HFF-Myc (cell line): ENCODE data around the gene LEF1.
"Not testable (repeated sequence)": the region's sequence is repeated elsewhere in the genome, so short reads cannot be mapped to it uniquely, and the experiment has no call there.

Source experiments
- DNase-seq: peaks from one replicate; pipeline ENCODE4 v3.0.0-alpha.2; 2011; ENCODE audit warnings: low read depth; ENCODE audit errors: extremely low read depth
- H3K4me3 ChIP-seq: replicated peaks from 2 replicates; pipeline ENCODE4 v1.5.1; 2011; ENCODE audit warnings: low read depth, mild to moderate bottlenecking, control low read depth, low read length
- CTCF ChIP-seq: IDR thresholded peaks from 2 replicates; pipeline ENCODE4 v1.5.1; 2012; ENCODE audit warnings: mild to moderate bottlenecking, low read depth, low read length, control low read depth; ENCODE audit errors: missing control alignments

Gene LEF1

GRCh38 chr4:108024085-108024877 is 144.5 kb downstream of the LEF1 start:
- TF ChIP-seq CTCF = no peak
- no peak for DNase-seq

DNA sequence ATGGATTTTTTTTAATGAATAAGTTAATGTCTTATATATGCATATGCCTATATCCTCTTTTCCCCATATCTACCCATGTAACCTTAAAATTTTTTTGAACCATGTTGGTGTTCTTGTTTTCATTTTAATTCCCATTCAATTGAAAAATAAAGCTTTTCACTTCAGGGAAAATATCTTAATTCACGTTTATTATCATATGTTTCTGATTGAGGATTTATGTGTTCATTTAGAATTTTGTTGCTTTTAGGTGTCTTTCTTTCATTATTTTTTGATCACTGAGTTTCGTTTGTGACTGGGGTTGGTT is 149.9 kb downstream of the LEF1 start:
- TF ChIP-seq CTCF = no peak
- no peak for DNase-seq
- H3K4me3 ChIP-seq = no peak overlapping the region

More at GRCh38 chr4:108024085-108024877, 144.5 kb downstream of the LEF1 start:
- H3K4me3 ChIP-seq = no peak overlapping the region

- TF ChIP-seq CTCF = peak; percentile 88
- peak; percentile 66 for DNase-seq
Observed at GRCh38 chr4:108018040-108018883, 150.5 kb downstream of the LEF1 start.

DNA sequence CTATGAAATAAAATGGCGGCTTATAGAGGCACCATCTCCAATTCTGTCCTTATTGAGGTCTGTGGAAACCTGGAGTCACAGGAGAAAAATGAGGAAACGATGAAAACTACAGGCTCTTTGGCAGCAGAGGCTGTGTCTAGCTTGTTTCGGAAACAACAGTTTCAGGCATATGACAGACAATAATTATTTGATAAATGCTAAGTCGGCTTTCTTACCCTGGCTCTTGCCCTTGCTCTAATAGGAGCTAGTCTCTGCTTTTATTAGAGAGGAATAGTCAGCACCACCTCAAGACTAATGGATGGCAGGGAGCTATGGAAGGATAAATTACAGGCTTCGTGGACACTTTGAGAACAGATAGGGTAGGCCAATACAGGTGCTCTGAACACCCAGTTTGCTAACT is 154.8 kb downstream of the LEF1 start:
- TF ChIP-seq CTCF = no peak
- H3K4me3 ChIP-seq = no peak overlapping the region
- DNase-seq = no peak

More at GRCh38 chr4:108018040-108018883, 150.5 kb downstream of the LEF1 start:
- H3K4me3 ChIP-seq = no peak overlapping the region

GRCh38 chr4:108013327-108013726 is 155.4 kb downstream of the LEF1 start:
- DNase-seq = no peak
- no peak for TF ChIP-seq CTCF
- H3K4me3 ChIP-seq = no peak overlapping the region

GRCh38 chr4:108012382-108012781 is 156.3 kb downstream of the LEF1 start:
- not testable (repeated sequence) for DNase-seq, H3K4me3 ChIP-seq

DNA sequence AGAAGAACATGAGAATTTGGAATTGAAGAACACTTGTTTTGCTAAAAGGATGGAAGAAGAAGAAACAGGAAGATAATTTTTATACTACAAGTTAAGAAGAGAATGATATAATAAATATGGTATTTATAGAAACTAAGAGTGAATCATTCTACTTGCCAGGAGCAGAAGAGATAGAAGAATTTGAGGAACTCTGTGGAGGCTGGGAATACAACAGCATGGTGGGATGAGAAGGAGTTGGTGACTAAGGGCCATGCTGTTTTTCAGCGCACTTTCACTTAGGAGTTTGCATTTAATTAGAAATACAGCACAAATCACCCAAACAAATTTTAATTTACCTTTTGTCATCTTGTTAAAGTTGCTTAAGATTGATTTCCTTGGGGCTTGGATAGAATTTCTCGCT is 158.6 kb downstream of the LEF1 start:
- no peak for TF ChIP-seq CTCF
- H3K4me3 ChIP-seq = no peak overlapping the region
- DNase-seq = peak; percentile 15
